GM12872 (cell line): ENCODE results near the gene CCDC39.

Experiments
- CTCF ChIP-seq: IDR thresholded peaks from 3 replicates; pipeline ENCODE4 v1.5.1; 2011; ENCODE audit warnings: low read depth, mild to moderate bottlenecking, low read length, moderate library complexity; ENCODE audit not compliant: insufficient read depth

The CCDC39 gene

GRCh38 chr3:180657094-180657493 lies 22.2 kb downstream of the CCDC39 start:
- TF ChIP-seq CTCF = no peak

GRCh38 chr3:180656406-180656805 lies 22.9 kb downstream of the CCDC39 start:
- TF ChIP-seq CTCF = no peak

GRCh38 chr3:180646187-180646790 lies 33.0 kb downstream of the CCDC39 start:
- peak; percentile 39; the same call in 2 of the 3 replicates for TF ChIP-seq CTCF

GRCh38 chr3:180640987-180641386 lies 38.3 kb downstream of the CCDC39 start:
- no peak for TF ChIP-seq CTCF

- TF ChIP-seq CTCF = peak; percentile 36; the same call in 2 of the 3 replicates
Measured at GRCh38 chr3:180633722-180634121, 45.6 kb downstream of the CCDC39 start.

GRCh38 chr3:180631317-180631716 lies 48.0 kb downstream of the CCDC39 start:
- TF ChIP-seq CTCF = no peak

GRCh38 chr3:180630371-180630770 lies 48.9 kb downstream of the CCDC39 start:
- TF ChIP-seq CTCF = no peak

- TF ChIP-seq CTCF = no peak
Measured at GRCh38 chr3:180626844-180627243, 52.4 kb downstream of the CCDC39 start.
